ENCODE results near the gene ZC3HAV1L. TPM values are rescaled to one million over a fixed set of nuclear protein-coding genes. Genes with fewer than 3 reads are reported as not detected.

The ZC3HAV1L gene
- total RNA-seq, 1 experiment from 2014 or later = 11.8 TPM

DNA sequence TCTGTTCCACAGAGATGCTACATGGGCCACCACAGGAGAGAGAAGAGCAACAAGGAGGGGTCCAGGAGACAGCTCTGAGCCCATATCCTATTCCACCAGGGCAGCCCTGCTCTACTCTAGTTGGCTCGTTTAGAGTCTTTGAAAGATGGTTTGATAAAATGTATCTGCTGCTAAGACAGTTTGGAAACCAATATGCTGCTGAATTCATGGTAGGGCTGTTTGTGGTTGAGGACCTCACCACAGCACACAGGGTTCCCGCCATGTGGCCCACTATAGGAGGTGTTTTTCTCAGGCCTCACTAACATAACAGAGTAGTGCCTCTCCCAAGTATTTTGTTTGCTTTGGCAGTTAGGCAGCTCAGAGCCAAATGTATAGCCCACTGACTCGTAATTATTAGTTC lies 35.8 kb upstream of the ZC3HAV1L start (continued):
- TF ChIP-seq REST (IDR thresholded peaks at IDR 0.05; ENCODE audit: low read depth) (no peak), EGR1 (IDR thresholded peaks at IDR 0.05; ENCODE audit: low read depth) (no peak)

DNA sequence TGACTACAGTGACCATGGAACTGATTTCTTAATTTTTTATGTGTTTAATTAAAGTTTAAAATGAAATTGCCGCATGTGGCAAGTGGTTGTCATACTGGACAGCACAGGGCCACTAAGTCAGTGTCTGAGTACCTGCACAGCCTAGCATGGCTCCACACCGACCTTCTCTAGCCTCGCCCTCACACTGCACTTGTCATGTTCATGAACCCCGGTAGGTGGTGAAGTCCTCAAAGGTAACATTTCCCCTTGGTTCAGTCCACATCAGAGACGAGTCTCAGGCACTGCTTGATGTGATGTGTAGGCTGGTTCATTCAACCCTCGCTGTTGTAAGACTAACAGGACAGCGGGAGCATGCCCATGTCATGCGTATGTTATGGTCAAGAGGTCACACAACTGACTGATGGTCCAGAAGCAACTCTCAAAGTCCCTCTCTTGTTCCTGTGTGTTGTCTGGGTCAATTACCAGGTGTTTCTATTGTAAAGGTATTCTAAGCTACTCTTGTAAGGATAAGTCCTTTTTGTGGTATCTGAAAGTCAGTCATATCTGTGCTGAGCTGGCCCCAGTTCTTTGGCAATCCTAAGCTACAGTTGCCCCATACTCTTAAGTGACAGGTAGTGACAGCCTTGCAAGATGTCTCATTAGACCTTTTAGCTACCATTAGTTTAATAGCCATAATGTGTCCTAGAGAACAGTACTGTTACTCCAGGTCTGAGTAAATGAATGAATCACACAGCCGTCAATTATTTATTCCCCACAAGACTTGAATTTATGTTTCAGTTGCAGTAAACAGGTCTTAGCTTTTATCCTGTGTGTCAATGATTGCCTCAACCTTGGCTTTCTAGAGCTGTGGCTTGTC lies 32.9 kb upstream of the ZC3HAV1L start:
- no peak for ATAC-seq
- CTCF ChIA-PET = interaction anchor here (1.0 kb wide), 1 partner anchor 52 kb away, joined by 3 read pairs; no protein-coding TSS in a partner anchor
- TF ChIP-seq EGR1 (IDR thresholded peaks at IDR 0.05; ENCODE audit: low read depth) (no peak), ELF1 (IDR thresholded peaks at IDR 0.05; ENCODE audit: borderline replicate concordance, low read depth) (no peak), POLR2AphosphoS5 (IDR thresholded peaks at IDR 0.05; ENCODE audit: low read depth, low read length) (no peak), SRF (IDR thresholded peaks at IDR 0.05; ENCODE audit: low read depth) (no peak), SP1 (IDR thresholded peaks at IDR 0.05; ENCODE audit: low read depth) (no peak), ZBTB33 (IDR thresholded peaks at IDR 0.05; ENCODE audit: extremely low read depth, insufficient replicate concordance, low read length) (no peak), SIN3A (IDR thresholded peaks at IDR 0.05; ENCODE audit: low read depth) (no peak), EZH2 (IDR thresholded peaks at IDR 0.05) (no peak), CEBPB (IDR thresholded peaks at IDR 0.05; ENCODE audit: low read depth) (no peak), JUND (IDR thresholded peaks at IDR 0.05) (no peak)
- TF ChIP-seq, protein P1, sequence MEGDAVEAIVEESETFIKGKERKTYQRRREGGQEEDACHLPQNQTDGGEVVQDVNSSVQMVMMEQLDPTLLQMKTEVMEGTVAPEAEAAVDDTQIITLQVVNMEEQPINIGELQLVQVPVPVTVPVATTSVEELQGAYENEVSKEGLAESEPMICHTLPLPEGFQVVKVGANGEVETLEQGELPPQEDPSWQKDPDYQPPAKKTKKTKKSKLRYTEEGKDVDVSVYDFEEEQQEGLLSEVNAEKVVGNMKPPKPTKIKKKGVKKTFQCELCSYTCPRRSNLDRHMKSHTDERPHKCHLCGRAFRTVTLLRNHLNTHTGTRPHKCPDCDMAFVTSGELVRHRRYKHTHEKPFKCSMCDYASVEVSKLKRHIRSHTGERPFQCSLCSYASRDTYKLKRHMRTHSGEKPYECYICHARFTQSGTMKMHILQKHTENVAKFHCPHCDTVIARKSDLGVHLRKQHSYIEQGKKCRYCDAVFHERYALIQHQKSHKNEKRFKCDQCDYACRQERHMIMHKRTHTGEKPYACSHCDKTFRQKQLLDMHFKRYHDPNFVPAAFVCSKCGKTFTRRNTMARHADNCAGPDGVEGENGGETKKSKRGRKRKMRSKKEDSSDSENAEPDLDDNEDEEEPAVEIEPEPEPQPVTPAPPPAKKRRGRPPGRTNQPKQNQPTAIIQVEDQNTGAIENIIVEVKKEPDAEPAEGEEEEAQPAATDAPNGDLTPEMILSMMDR (IDR thresholded peaks at IDR 0.05 in 2 of 3, conservative IDR thresholded peaks at IDR 0.05 in 1 of 3; ENCODE audit: borderline replicate concordance in 1 of 3, insufficient read depth in 1 of 3, low read depth in 2 of 3, low read length in 2 of 3) = no peak

More for the DNA sequence above, 32.9 kb upstream of the ZC3HAV1L start:
- Histone ChIP-seq H3K27me3 (ENCODE audit: insufficient read depth, low read length) (no peaks in the 10 kb centered on the region), H3K4me2 (ENCODE audit: low read length) (no peak overlapping the region), H3K36me3 (ENCODE audit: control insufficient read depth in 1 of 2, insufficient read depth in 2 of 2, low read length in 2 of 2) (peaks cover 10 to 30% of the 10 kb centered on the region in 2 experiments; a peak in 2 of 4 replicates), H3K9me2 (ENCODE audit: insufficient read depth) (no peaks in the 10 kb centered on the region), H3K79me2 (ENCODE audit: insufficient read depth, low read length) (no peaks in the 10 kb centered on the region), H3K4me3 (replicated peaks in 1 of 2; ENCODE audit: low read depth in 1 of 2, low read length in 2 of 2) (no peak overlapping the region), H4K20me1 (ENCODE audit: insufficient read depth) (no peaks in the 10 kb centered on the region), H3K9ac (ENCODE audit: low read length) (no peak overlapping the region), H2AFZ (ENCODE audit: low read depth, low read length, poor library complexity, severe bottlenecking) (no peak overlapping the region), H3K27ac (ENCODE audit: low read depth, low read length) (no peak overlapping the region), H3K9me3 (ENCODE audit: control insufficient read depth in 1 of 2, insufficient read depth in 1 of 2, low read depth in 1 of 2, low read length in 2 of 2) (no peaks in the 10 kb centered on the region), H3K4me1 (ENCODE audit: control insufficient read depth in 1 of 2, insufficient read depth in 2 of 2, low read length in 2 of 2) (no peaks in the 10 kb centered on the region)
- no peak for DNase-seq (ENCODE audit: low read depth, low spot score)
- no TSS peak for BruUV-seq (replicated peaks)
- ChIA-PET RAD21 (ENCODE audit: low non-redundant PET in 1 of 2, low total read pairs in 2 of 2, uncharacterized antibody in 2 of 2, unreplicated experiment in 2 of 2) (no interaction called here), POLR2A (no interaction called here)
- intact Hi-C loops (cut with micrococcal nuclease) = no loop called here
